Astrocyte (in vitro differentiated cells and primary cell): Measurements from ENCODE around the gene CPZ. TPM values are rescaled to one million over a fixed set of nuclear protein-coding genes. Genes with fewer than 3 reads are reported as not detected.
"Not testable (repeated sequence)": the region's sequence is repeated elsewhere in the genome, so short reads cannot be mapped to it uniquely, and the experiment has no call there.

Experiments
- DNase-seq: peaks from one replicate; pipeline ENCODE4 v3.0.0-alpha.2; 2010; ENCODE audit warnings: low read depth
- FAIRE-seq: peaks from 2 replicates; lab custom pipeline; 2011; peaks lifted over from hg19 to GRCh38; lab: Jason Lieb, UNC
- H2AFZ ChIP-seq: 2 replicates; pipeline ENCODE4 v1.6.0; 2012; ENCODE audit warnings: low read depth, low read length, inconsistent platforms
- H3K27ac ChIP-seq: 2 replicates; pipeline ENCODE4 v1.5.1; 2011; ENCODE audit warnings: low read depth, low read length, inconsistent platforms
- H3K27me3 ChIP-seq: 2 replicates; pipeline ENCODE4 v1.6.0; 2011; ENCODE audit warnings: low read length, inconsistent platforms; ENCODE audit not compliant: insufficient read depth
- H3K36me3 ChIP-seq: 2 replicates; pipeline ENCODE4 v1.5.1; 2011; ENCODE audit warnings: low read length, inconsistent platforms; ENCODE audit not compliant: insufficient read depth
- H3K4me1 ChIP-seq: 2 replicates; pipeline ENCODE4 v1.5.1; 2011; ENCODE audit warnings: low read length, inconsistent platforms; ENCODE audit not compliant: insufficient read depth
- H3K4me2 ChIP-seq: 2 replicates; pipeline ENCODE4 v1.6.0; 2012; ENCODE audit warnings: low read length, inconsistent platforms
- H3K4me3 ChIP-seq: 2 replicates; pipeline ENCODE4 v1.5.1; 2011; ENCODE audit warnings: low read depth, mild to moderate bottlenecking, low read length, inconsistent platforms; ENCODE audit not compliant: insufficient read depth
- H3K79me2 ChIP-seq: 2 replicates; pipeline ENCODE4 v1.6.0; 2012; ENCODE audit warnings: mild to moderate bottlenecking, low read length, inconsistent platforms; ENCODE audit not compliant: insufficient read depth
- H3K9ac ChIP-seq: 2 replicates; pipeline ENCODE4 v1.6.0; 2012; ENCODE audit warnings: mild to moderate bottlenecking, low read length, inconsistent platforms
- H3K9me3 ChIP-seq: 2 replicates; pipeline ENCODE4 v1.5.1; 2012; ENCODE audit warnings: low read depth, mild to moderate bottlenecking, low read length, inconsistent platforms; ENCODE audit not compliant: insufficient read depth
- H4K20me1 ChIP-seq: 2 replicates; pipeline ENCODE4 v1.6.0; 2012; ENCODE audit warnings: low read length, inconsistent platforms; ENCODE audit not compliant: insufficient read depth
- H3K27ac Mint-ChIP-seq: one replicate; pipeline ENCODE4 v1.8.0; 2021; ENCODE audit warnings: mild to moderate bottlenecking, mixed read lengths; ENCODE audit not compliant: unreplicated experiment
- H3K27me3 Mint-ChIP-seq: one replicate; pipeline ENCODE4 v1.8.0; 2021; ENCODE audit warnings: low read depth, mixed read lengths; ENCODE audit not compliant: unreplicated experiment
- H3K36me3 Mint-ChIP-seq: one replicate; pipeline ENCODE4 v1.8.0; 2021; ENCODE audit warnings: low read depth, mixed read lengths; ENCODE audit not compliant: unreplicated experiment
- H3K4me1 Mint-ChIP-seq: one replicate; pipeline ENCODE4 v1.8.0; 2021; ENCODE audit warnings: low read depth, mixed read lengths; ENCODE audit not compliant: unreplicated experiment
- H3K4me3 Mint-ChIP-seq: one replicate; pipeline ENCODE4 v1.8.0; 2021; ENCODE audit warnings: mild to moderate bottlenecking, moderate library complexity, mixed read lengths; ENCODE audit not compliant: unreplicated experiment
- H3K9me3 Mint-ChIP-seq: one replicate; pipeline ENCODE4 v1.8.0; 2021; ENCODE audit warnings: mild to moderate bottlenecking, mixed read lengths; ENCODE audit not compliant: unreplicated experiment
- EZH2 ChIP-seq: IDR thresholded peaks from 2 replicates; pipeline ENCODE4 v1.6.1; 2012; ENCODE audit warnings: mild to moderate bottlenecking, low read length, inconsistent platforms; ENCODE audit not compliant: insufficient read depth
- total RNA-seq: library from RNA; stranded (reverse); gene quantifications from 2 replicates; pipeline ENCODE4 v1.2.1, GENCODE V29; 2021
- TF ChIP-seq, protein P1 (sequence below): IDR thresholded peaks from 2 replicates; pipeline ENCODE4 v1.5.1; 2011; ENCODE audit warnings: low read depth, mild to moderate bottlenecking, inconsistent platforms, low read length, moderate library complexity; ENCODE audit not compliant: insufficient read depth

CPZ gene
- total RNA-seq, 1 donor from 2014 or later: 6.3 TPM

DNA sequence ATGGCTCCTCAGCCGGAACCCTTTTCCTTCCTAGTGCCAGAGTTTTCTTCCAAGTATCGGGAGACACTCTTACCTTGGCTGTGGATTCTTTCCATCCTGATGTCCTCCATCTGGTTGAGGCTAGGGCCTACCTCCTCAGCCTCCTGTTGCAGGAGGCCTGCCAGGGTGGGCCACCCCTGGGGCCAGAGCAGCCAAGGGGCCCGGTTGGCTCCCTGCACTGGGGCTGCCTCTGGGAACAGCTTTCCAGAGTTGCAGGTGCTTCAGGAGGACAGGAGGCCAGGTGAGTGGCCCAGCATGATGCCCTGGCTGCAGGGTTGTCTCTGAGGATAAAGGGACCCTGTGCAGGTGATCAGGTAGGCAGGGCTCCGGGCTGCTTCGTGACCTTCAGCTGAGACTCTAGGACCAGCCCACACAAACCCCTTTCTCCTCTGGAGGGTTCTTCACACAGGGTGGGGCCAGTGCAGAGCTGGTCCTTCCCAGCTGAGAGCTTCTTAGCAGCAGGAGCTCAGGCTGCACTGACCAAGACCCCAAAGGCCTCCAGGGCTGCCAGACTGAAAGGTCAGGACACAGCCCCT, 17.7 kb upstream of the CPZ start:
- H3K27me3 ChIP-seq: peaks cover 28% of the 10 kb centered on the region
- H3K9ac ChIP-seq: no peak overlapping the region
- no peak overlapping the region for H3K4me3 ChIP-seq
- no peaks in the 10 kb centered on the region for H3K4me1 Mint-ChIP-seq
- no peaks in the 10 kb centered on the region for H3K36me3 ChIP-seq
- FAIRE-seq (no peak), DNase-seq (no peak)
- TF ChIP-seq EZH2: no peak
- TF ChIP-seq, protein P1, sequence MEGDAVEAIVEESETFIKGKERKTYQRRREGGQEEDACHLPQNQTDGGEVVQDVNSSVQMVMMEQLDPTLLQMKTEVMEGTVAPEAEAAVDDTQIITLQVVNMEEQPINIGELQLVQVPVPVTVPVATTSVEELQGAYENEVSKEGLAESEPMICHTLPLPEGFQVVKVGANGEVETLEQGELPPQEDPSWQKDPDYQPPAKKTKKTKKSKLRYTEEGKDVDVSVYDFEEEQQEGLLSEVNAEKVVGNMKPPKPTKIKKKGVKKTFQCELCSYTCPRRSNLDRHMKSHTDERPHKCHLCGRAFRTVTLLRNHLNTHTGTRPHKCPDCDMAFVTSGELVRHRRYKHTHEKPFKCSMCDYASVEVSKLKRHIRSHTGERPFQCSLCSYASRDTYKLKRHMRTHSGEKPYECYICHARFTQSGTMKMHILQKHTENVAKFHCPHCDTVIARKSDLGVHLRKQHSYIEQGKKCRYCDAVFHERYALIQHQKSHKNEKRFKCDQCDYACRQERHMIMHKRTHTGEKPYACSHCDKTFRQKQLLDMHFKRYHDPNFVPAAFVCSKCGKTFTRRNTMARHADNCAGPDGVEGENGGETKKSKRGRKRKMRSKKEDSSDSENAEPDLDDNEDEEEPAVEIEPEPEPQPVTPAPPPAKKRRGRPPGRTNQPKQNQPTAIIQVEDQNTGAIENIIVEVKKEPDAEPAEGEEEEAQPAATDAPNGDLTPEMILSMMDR: no peak
- H3K4me1 ChIP-seq: no peaks in the 10 kb centered on the region
- H3K9me3 Mint-ChIP-seq: no peaks in the 10 kb centered on the region
- H3K4me2 ChIP-seq: no peak overlapping the region
- no peak overlapping the region for H2AFZ ChIP-seq
- no peaks in the 10 kb centered on the region for H4K20me1 ChIP-seq
- H3K27me3 Mint-ChIP-seq: peaks cover 43% of the 10 kb centered on the region
- no peak overlapping the region for H3K27ac ChIP-seq
- no peak overlapping the region for H3K27ac Mint-ChIP-seq
- no peaks in the 10 kb centered on the region for H3K9me3 ChIP-seq
- H3K79me2 ChIP-seq: no peaks in the 10 kb centered on the region
- no peak overlapping the region for H3K4me3 Mint-ChIP-seq
- peaks cover 1% of the 10 kb centered on the region for H3K36me3 Mint-ChIP-seq

DNA sequence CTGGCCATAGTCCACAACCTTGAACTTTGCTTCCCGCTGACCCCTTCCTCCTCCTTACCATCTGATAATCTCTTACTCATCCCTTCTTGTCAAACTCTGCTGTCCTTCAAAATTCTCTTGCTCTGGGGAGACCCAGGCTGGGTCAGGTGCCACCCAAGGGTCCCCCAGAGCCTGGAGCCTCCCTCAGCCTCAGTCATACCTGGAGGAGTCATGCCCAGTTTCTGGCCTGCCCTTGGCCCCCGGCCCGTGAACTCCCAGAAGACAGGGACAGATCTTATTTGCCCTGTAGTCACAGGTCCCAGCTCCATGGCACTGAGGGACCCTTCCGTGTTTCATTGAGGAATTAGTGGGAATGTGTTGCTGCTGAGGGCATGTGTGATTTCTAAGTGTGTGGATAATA, 17.1 kb upstream of the CPZ start:
- Mint-ChIP-seq H3K27me3 (peaks cover 47% of the 10 kb centered on the region), H3K4me1 (no peaks in the 10 kb centered on the region), H3K27ac (peak overlapping the region; percentile 69), H3K36me3 (peaks cover 1% of the 10 kb centered on the region), H3K4me3 (no peak overlapping the region), H3K9me3 (no peaks in the 10 kb centered on the region)
- no peak overlapping the region for H2AFZ ChIP-seq
- TF ChIP-seq, protein P1: no peak
- no peak for TF ChIP-seq EZH2
- no peaks in the 10 kb centered on the region for H3K9me3 ChIP-seq
- no peaks in the 10 kb centered on the region for H4K20me1 ChIP-seq
- no peak overlapping the region for H3K4me2 ChIP-seq
- FAIRE-seq (no peak), DNase-seq (no peak)
- no peak overlapping the region for H3K9ac ChIP-seq
- no peaks in the 10 kb centered on the region for H3K36me3 ChIP-seq
- H3K27ac ChIP-seq: no peak overlapping the region
- H3K4me3 ChIP-seq: no peak overlapping the region
- H3K27me3 ChIP-seq: peaks cover 28% of the 10 kb centered on the region
- no peaks in the 10 kb centered on the region for H3K4me1 ChIP-seq
- no peaks in the 10 kb centered on the region for H3K79me2 ChIP-seq

DNA sequence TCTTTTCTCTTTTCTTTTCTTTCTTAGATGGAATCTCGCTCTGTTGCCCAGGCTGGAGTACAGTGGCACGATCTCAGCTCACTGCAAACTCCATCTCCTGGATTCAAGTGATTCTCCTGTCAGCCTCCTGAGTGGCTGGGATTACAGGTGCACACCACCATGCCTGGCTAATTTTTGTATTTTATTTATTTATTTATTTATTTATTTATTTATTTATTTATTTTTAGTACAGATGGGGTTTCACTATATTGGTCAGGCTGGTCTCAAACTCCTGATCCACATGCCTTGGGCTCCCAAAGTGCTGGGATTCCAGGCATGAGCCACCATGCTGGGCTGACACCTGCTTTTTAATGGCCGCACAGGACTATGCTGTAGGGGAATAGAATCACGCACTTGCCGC, 16.0 kb upstream of the CPZ start:
- H3K27me3 ChIP-seq: peaks cover 25% of the 10 kb centered on the region
- not testable (repeated sequence) for FAIRE-seq, H3K4me3 Mint-ChIP-seq, H3K4me1 Mint-ChIP-seq, H3K4me1 ChIP-seq, H3K27ac ChIP-seq, H2AFZ ChIP-seq, H3K27ac Mint-ChIP-seq, H3K4me3 ChIP-seq, H3K9me3 ChIP-seq, H3K4me2 ChIP-seq, H3K79me2 ChIP-seq, DNase-seq, H3K36me3 ChIP-seq, H4K20me1 ChIP-seq, H3K9ac ChIP-seq, H3K9me3 Mint-ChIP-seq, H3K36me3 Mint-ChIP-seq
- H3K27me3 Mint-ChIP-seq: peaks cover 49% of the 10 kb centered on the region
